ENCODE measurements around the gene INSIG1. TPM values are rescaled to one million over a fixed set of nuclear protein-coding genes. Genes with fewer than 3 reads are reported as not detected.
A peak's percentile ranks its signal among the peaks of the same experiment; 100 is the strongest.

INSIG1 gene
- polyA plus RNA-seq, 3 donors, result 37.1 to 85.6 (median 39.6) TPM

GRCh38 chr7:155293721-155294510, 3.8 kb upstream of the INSIG1 start:
- no peak overlapping the region for H2AFZ ChIP-seq (ENCODE audit: insufficient read depth, low read depth, low read length, poor library complexity, severe bottlenecking)
- no peaks in the 10 kb centered on the region for H3K27me3 ChIP-seq (ENCODE audit: control insufficient read depth in 2 of 2, insufficient read depth in 2 of 2, low read length in 2 of 2)
- peaks cover 57% of the 10 kb centered on the region for H3K4me1 Mint-ChIP-seq
- peaks cover 3 to 11% (median 6%) of the 10 kb centered on the region in 3 donors for H3K27me3 Mint-ChIP-seq (ENCODE audit: low read depth in 3 of 3)
- peak overlapping the region in 1 of 2 donors; percentile 39 for H3K4me3 Mint-ChIP-seq
- H3K4me3 ChIP-seq (replicated peaks in 1 of 3; ENCODE audit: low read depth in 2 of 3, low read length in 3 of 3), result peak overlapping the region in 1 of 3 experiments; percentile 2
- peaks cover 0 to 2% (median 0%) of the 10 kb centered on the region in 7 donors for H3K9me3 Mint-ChIP-seq
- H3K27ac ChIP-seq (ENCODE audit: low read depth in 1 of 2, low read length in 2 of 2), result peak overlapping the region; percentile 52 to 71
- H3K9me3 ChIP-seq (replicated peaks in 1 of 2; ENCODE audit: control insufficient read depth in 1 of 2, insufficient read depth in 1 of 2, low read length in 2 of 2), result no peaks in the 10 kb centered on the region
- peaks cover 6% of the 10 kb centered on the region for H3K79me2 ChIP-seq (ENCODE audit: insufficient read depth, low read length)
- H3K27ac Mint-ChIP-seq, result peak overlapping the region; percentile 77 to 94 (median 91)
- WGBS (ENCODE audit: insufficient coverage), result 85% methylated on average over 4 of the region's 8 CpGs
- intact Hi-C loops (cut with micrococcal nuclease), result loop anchor here in 1 of 2 donors (5.0 kb wide), 1 partner anchor 63 kb away; no protein-coding TSS in a partner anchor
- no peak overlapping the region for H3K4me2 ChIP-seq (replicated peaks; ENCODE audit: extremely low read depth, low read length, poor library complexity, severe bottlenecking)
- H3K36me3 ChIP-seq (replicated peaks in 1 of 2; ENCODE audit: control insufficient read depth in 1 of 2, insufficient read depth in 2 of 2, low read length in 2 of 2), result no peaks in the 10 kb centered on the region
- peaks cover 34 to 47% of the 10 kb centered on the region in 2 donors for H3K4me1 ChIP-seq (ENCODE audit: control insufficient read depth in 1 of 2, insufficient read depth in 2 of 2, low read length in 2 of 2)
- peak; percentile 68 to 81 (median 76) for DNase-seq
- H3K36me3 Mint-ChIP-seq, result peaks cover 0 to 4% of the 10 kb centered on the region in 2 donors
- TF ChIP-seq CTCF (IDR thresholded peaks at IDR 0.05), result no peak
- H3K9ac ChIP-seq (ENCODE audit: insufficient read depth, low read length, poor library complexity, severe bottlenecking), result no peak overlapping the region
- peaks cover 6% of the 10 kb centered on the region for H4K20me1 ChIP-seq (ENCODE audit: insufficient read depth, low read length)

- DNase-seq, result no peak
- H3K9ac ChIP-seq (ENCODE audit: insufficient read depth, low read length, poor library complexity, severe bottlenecking), result no peak overlapping the region
- no CpG with 5 or more reads among the region's 6 CpGs for WGBS (ENCODE audit: insufficient coverage)
- H3K9me3 ChIP-seq (replicated peaks in 1 of 2; ENCODE audit: control insufficient read depth in 1 of 2, insufficient read depth in 1 of 2, low read length in 2 of 2), result no peaks in the 10 kb centered on the region
- no peak overlapping the region for H3K4me2 ChIP-seq (replicated peaks; ENCODE audit: extremely low read depth, low read length, poor library complexity, severe bottlenecking)
- H3K4me1 Mint-ChIP-seq, result peaks cover 58% of the 10 kb centered on the region
- H3K27ac Mint-ChIP-seq, result peak overlapping the region; percentile 77 to 94 (median 91)
- peaks cover 11% of the 10 kb centered on the region for H4K20me1 ChIP-seq (ENCODE audit: insufficient read depth, low read length)
- peak overlapping the region in 1 of 3 experiments; percentile 2 for H3K4me3 ChIP-seq (replicated peaks in 1 of 3; ENCODE audit: low read depth in 2 of 3, low read length in 3 of 3)
- H3K36me3 Mint-ChIP-seq, result peaks cover 0 to 4% of the 10 kb centered on the region in 2 donors
- no peaks in the 10 kb centered on the region for H3K36me3 ChIP-seq (replicated peaks in 1 of 2; ENCODE audit: control insufficient read depth in 1 of 2, insufficient read depth in 2 of 2, low read length in 2 of 2)
- peaks cover 10% of the 10 kb centered on the region for H3K79me2 ChIP-seq (ENCODE audit: insufficient read depth, low read length)
- peaks cover 38 to 52% of the 10 kb centered on the region in 2 donors for H3K4me1 ChIP-seq (ENCODE audit: control insufficient read depth in 1 of 2, insufficient read depth in 2 of 2, low read length in 2 of 2)
- H2AFZ ChIP-seq (ENCODE audit: insufficient read depth, low read depth, low read length, poor library complexity, severe bottlenecking), result no peak overlapping the region
- H3K27ac ChIP-seq (ENCODE audit: low read depth in 1 of 2, low read length in 2 of 2), result peak overlapping the region; percentile 11 to 71
- peaks cover 3 to 11% (median 6%) of the 10 kb centered on the region in 3 donors for H3K27me3 Mint-ChIP-seq (ENCODE audit: low read depth in 3 of 3)
- no peak for TF ChIP-seq CTCF (IDR thresholded peaks at IDR 0.05)
- no peaks in the 10 kb centered on the region for H3K27me3 ChIP-seq (ENCODE audit: control insufficient read depth in 2 of 2, insufficient read depth in 2 of 2, low read length in 2 of 2)
- peak overlapping the region in 1 of 2 donors; percentile 0 for H3K4me3 Mint-ChIP-seq
- intact Hi-C loops (cut with micrococcal nuclease), result loop anchor here in 1 of 2 donors (5.0 kb wide), 1 partner anchor 63 kb away; no protein-coding TSS in a partner anchor
- H3K9me3 Mint-ChIP-seq, result peaks cover 0 to 2% (median 0%) of the 10 kb centered on the region in 7 donors
These were observed 3.2 kb upstream of the INSIG1 start for GRCh38 chr7:155294511-155294778.

Measured in CD14-positive monocyte (primary cell).